ENCODE results near the gene DTWD2.
"Not testable (repeated sequence)": the region's sequence is repeated elsewhere in the genome, so short reads cannot be mapped to it uniquely, and the experiment has no call there.

Gene DTWD2

GRCh38 chr5:118946138-118946800 is 42.1 kb downstream of the DTWD2 start:
- no peak for DNase-seq

- no peak for DNase-seq
These were observed 50.8 kb downstream of the DTWD2 start for GRCh38 chr5:118937393-118938061.

GRCh38 chr5:118933703-118934102 is 54.6 kb downstream of the DTWD2 start:
- DNase-seq = no peak

- no peak for DNase-seq
These were observed 56.8 kb downstream of the DTWD2 start for GRCh38 chr5:118931564-118931963.

- no peak for DNase-seq
These were observed 64.3 kb downstream of the DTWD2 start for GRCh38 chr5:118924006-118924389.

GRCh38 chr5:118923295-118924005 is 64.9 kb downstream of the DTWD2 start:
- no peak for DNase-seq

GRCh38 chr5:118921866-118922265 is 66.5 kb downstream of the DTWD2 start:
- DNase-seq = no peak

GRCh38 chr5:118919016-118919415 is 69.3 kb downstream of the DTWD2 start:
- DNase-seq = no peak

- DNase-seq = no peak
These were observed 70.1 kb downstream of the DTWD2 start for GRCh38 chr5:118918232-118918631.

GRCh38 chr5:118907536-118907935 is 80.8 kb downstream of the DTWD2 start:
- DNase-seq = not testable (repeated sequence)

GRCh38 chr5:118906947-118907346 is 81.4 kb downstream of the DTWD2 start:
- no peak for DNase-seq

GRCh38 chr5:118905196-118905595 is 83.2 kb downstream of the DTWD2 start:
- DNase-seq = no peak

GRCh38 chr5:118902656-118903438 is 85.5 kb downstream of the DTWD2 start:
- DNase-seq = no peak

GRCh38 chr5:118894709-118895108 is 93.6 kb downstream of the DTWD2 start:
- no peak for DNase-seq

- DNase-seq = no peak
These were observed 97.1 kb downstream of the DTWD2 start for GRCh38 chr5:118891252-118891651.

- DNase-seq = no peak
These were observed 99.2 kb downstream of the DTWD2 start for GRCh38 chr5:118889165-118889564.

GRCh38 chr5:118888556-118888955 is 99.8 kb downstream of the DTWD2 start:
- no peak for DNase-seq

- no peak for DNase-seq
These were observed 105.0 kb downstream of the DTWD2 start for GRCh38 chr5:118883362-118883761.

- no peak for DNase-seq
These were observed 105.7 kb downstream of the DTWD2 start for GRCh38 chr5:118882666-118883065.

- not testable (repeated sequence) for DNase-seq
These were observed 111.5 kb downstream of the DTWD2 start for GRCh38 chr5:118876852-118877251.

GRCh38 chr5:118875131-118875530 is 113.2 kb downstream of the DTWD2 start:
- no peak for DNase-seq

- no peak for DNase-seq
These were observed 114.9 kb downstream of the DTWD2 start for GRCh38 chr5:118873417-118873816.

- DNase-seq = no peak
These were observed 125.0 kb downstream of the DTWD2 start for GRCh38 chr5:118863345-118863744.

Data from cerebellar nuclear complex (tissue), 1 donor.